Measurements from ENCODE around the gene KRT40.

- TF ChIP-seq EZH2phosphoT487 (IDR thresholded peaks at IDR 0.05; ENCODE audit: unreplicated experiment) (no peak), CTCF (conservative IDR thresholded peaks at IDR 0.05; ENCODE audit: low read depth in 2 of 2) (no peak), ZNF331 (CRISPR knock-in tag; IDR thresholded peaks at IDR 0.05; ENCODE audit: low read depth) (no peak), POLR2AphosphoS5 (IDR thresholded peaks at IDR 0.05; ENCODE audit: low read depth) (no peak), CREB1 (CRISPR knock-in tag; IDR thresholded peaks at IDR 0.05; ENCODE audit: low read depth) (no peak), EZH2 (IDR thresholded peaks at IDR 0.05; ENCODE audit: low read depth, unreplicated experiment) (no peak), REST (IDR thresholded peaks at IDR 0.05; ENCODE audit: unreplicated experiment) (no peak), ETS1 (IDR thresholded peaks at IDR 0.05) (no peak), JUNB (IDR thresholded peaks at IDR 0.05; ENCODE audit: unreplicated experiment) (no peak), NANOG (IDR thresholded peaks at IDR 0.05; ENCODE audit: borderline replicate concordance) (no peak)
Measured at GRCh38 chr17:40931311-40931710, 52.8 kb downstream of the KRT40 start.

All from GM23338 (cell line).